ENCODE measurements around the gene STRIP1.

STRIP1 gene

GRCh38 chr1:110094931-110095654 is 60.7 kb downstream of the STRIP1 start:
- Histone ChIP-seq H3K9ac (ENCODE audit: low read length) (no peak overlapping the region), H3K36me3 (ENCODE audit: control insufficient read depth, insufficient read depth, low read length) (no peaks in the 10 kb centered on the region), H3K4me1 (ENCODE audit: control insufficient read depth, insufficient read depth, low read length) (no peaks in the 10 kb centered on the region), H3K4me3 (ENCODE audit: low read length) (no peak overlapping the region), H3K9me3 (ENCODE audit: control insufficient read depth, low read length) (no peaks in the 10 kb centered on the region), H3K27me3 (ENCODE audit: control insufficient read depth, insufficient read depth, low read length) (peaks cover 23% of the 10 kb centered on the region)

- no peaks in the 10 kb centered on the region for H3K9me3 ChIP-seq (ENCODE audit: control insufficient read depth, low read length)
- peaks cover 26% of the 10 kb centered on the region for H3K27me3 ChIP-seq (ENCODE audit: control insufficient read depth, insufficient read depth, low read length)
- H3K4me3 ChIP-seq (ENCODE audit: low read length) = no peak overlapping the region
- H3K4me1 ChIP-seq (ENCODE audit: control insufficient read depth, insufficient read depth, low read length) = no peaks in the 10 kb centered on the region
- no peak overlapping the region for H3K9ac ChIP-seq (ENCODE audit: low read length)
- H3K36me3 ChIP-seq (ENCODE audit: control insufficient read depth, insufficient read depth, low read length) = no peaks in the 10 kb centered on the region
These were observed 63.2 kb downstream of the STRIP1 start for GRCh38 chr1:110097507-110098221.

- Histone ChIP-seq H3K4me3 (ENCODE audit: low read length) (no peak overlapping the region), H3K4me1 (ENCODE audit: control insufficient read depth, insufficient read depth, low read length) (no peaks in the 10 kb centered on the region), H3K36me3 (ENCODE audit: control insufficient read depth, insufficient read depth, low read length) (no peaks in the 10 kb centered on the region), H3K27me3 (ENCODE audit: control insufficient read depth, insufficient read depth, low read length) (peaks cover 28% of the 10 kb centered on the region), H3K9ac (ENCODE audit: low read length) (no peak overlapping the region), H3K9me3 (ENCODE audit: control insufficient read depth, low read length) (no peaks in the 10 kb centered on the region)
These were observed 64.0 kb downstream of the STRIP1 start for GRCh38 chr1:110098222-110099026.

GRCh38 chr1:110100335-110100734 is 65.9 kb downstream of the STRIP1 start:
- no peaks in the 10 kb centered on the region for H3K9me3 ChIP-seq (ENCODE audit: control insufficient read depth, low read length)
- no peaks in the 10 kb centered on the region for H3K36me3 ChIP-seq (ENCODE audit: control insufficient read depth, insufficient read depth, low read length)
- H3K4me1 ChIP-seq (ENCODE audit: control insufficient read depth, insufficient read depth, low read length) = no peaks in the 10 kb centered on the region
- H3K4me3 ChIP-seq (ENCODE audit: low read length) = no peak overlapping the region
- peaks cover 19% of the 10 kb centered on the region for H3K27me3 ChIP-seq (ENCODE audit: control insufficient read depth, insufficient read depth, low read length)
- H3K9ac ChIP-seq (ENCODE audit: low read length) = no peak overlapping the region

GRCh38 chr1:110102081-110102480 is 67.7 kb downstream of the STRIP1 start:
- Histone ChIP-seq H3K27me3 (ENCODE audit: control insufficient read depth, insufficient read depth, low read length) (peaks cover 16% of the 10 kb centered on the region), H3K4me1 (ENCODE audit: control insufficient read depth, insufficient read depth, low read length) (no peaks in the 10 kb centered on the region), H3K4me3 (ENCODE audit: low read length) (no peak overlapping the region), H3K9me3 (ENCODE audit: control insufficient read depth, low read length) (no peaks in the 10 kb centered on the region), H3K36me3 (ENCODE audit: control insufficient read depth, insufficient read depth, low read length) (no peaks in the 10 kb centered on the region), H3K9ac (ENCODE audit: low read length) (no peak overlapping the region)
